Measurements from ENCODE around the gene TANC2.

The TANC2 gene

GRCh38 chr17:62965686-62966425 is at the start of gene TANC2:
TSS of gene TANC2 (plus strand) at chr17:62966235. CDS start at chr17:63009560, 43,325 bp downstream.
- Histone ChIP-seq H3K9ac (ENCODE audit: low read depth, low read length) (peak within 1 kb of the TSS; percentile 54; the same call in 1 of the 2 replicates), H3K9me3 (ENCODE audit: insufficient read depth, low read depth, low read length) (no peaks in the 10 kb centered on the region), H3K4me3 (ENCODE audit: low read length) (peak within 1 kb of the TSS; percentile 72), H3K27me3 (ENCODE audit: insufficient read depth, low read length) (peaks cover 32% of the 10 kb centered on the region), H3K36me3 (ENCODE audit: insufficient read depth, low read depth, low read length) (no peaks in the 10 kb centered on the region), H3K27ac (ENCODE audit: low read length) (no peak within 1 kb of the TSS), H3K4me1 (ENCODE audit: insufficient read depth, low read length) (peaks cover 16% of the 10 kb centered on the region)

GRCh38 chr17:62916684-62917571 is 49.1 kb upstream of the TANC2 start:
- Histone ChIP-seq H3K27me3 (ENCODE audit: insufficient read depth, low read length) (no peaks in the 10 kb centered on the region), H3K4me3 (ENCODE audit: low read length) (no peak overlapping the region), H3K27ac (ENCODE audit: low read length) (no peak overlapping the region), H3K9ac (ENCODE audit: low read depth, low read length) (no peak overlapping the region), H3K36me3 (ENCODE audit: insufficient read depth, low read depth, low read length) (no peaks in the 10 kb centered on the region), H3K9me3 (ENCODE audit: insufficient read depth, low read depth, low read length) (no peaks in the 10 kb centered on the region), H3K4me1 (ENCODE audit: insufficient read depth, low read length) (no peaks in the 10 kb centered on the region)

GRCh38 chr17:62919388-62919787 is 46.6 kb upstream of the TANC2 start:
- H3K9me3 ChIP-seq (ENCODE audit: insufficient read depth, low read depth, low read length): no peaks in the 10 kb centered on the region
- no peak overlapping the region for H3K27ac ChIP-seq (ENCODE audit: low read length)
- no peaks in the 10 kb centered on the region for H3K27me3 ChIP-seq (ENCODE audit: insufficient read depth, low read length)
- H3K9ac ChIP-seq (ENCODE audit: low read depth, low read length): no peak overlapping the region
- no peaks in the 10 kb centered on the region for H3K36me3 ChIP-seq (ENCODE audit: insufficient read depth, low read depth, low read length)
- H3K4me1 ChIP-seq (ENCODE audit: insufficient read depth, low read length): no peaks in the 10 kb centered on the region
- H3K4me3 ChIP-seq (ENCODE audit: low read length): no peak overlapping the region

- Histone ChIP-seq H3K27me3 (ENCODE audit: insufficient read depth, low read length) (no peaks in the 10 kb centered on the region), H3K9me3 (ENCODE audit: insufficient read depth, low read depth, low read length) (no peaks in the 10 kb centered on the region), H3K4me3 (ENCODE audit: low read length) (no peak overlapping the region), H3K27ac (ENCODE audit: low read length) (no peak overlapping the region), H3K4me1 (ENCODE audit: insufficient read depth, low read length) (no peaks in the 10 kb centered on the region), H3K36me3 (ENCODE audit: insufficient read depth, low read depth, low read length) (no peaks in the 10 kb centered on the region), H3K9ac (ENCODE audit: low read depth, low read length) (no peak overlapping the region)
These were observed 45.7 kb upstream of the TANC2 start for GRCh38 chr17:62920300-62920699.

GRCh38 chr17:62921817-62922216 is 44.2 kb upstream of the TANC2 start:
- no peak overlapping the region for H3K9ac ChIP-seq (ENCODE audit: low read depth, low read length)
- H3K36me3 ChIP-seq (ENCODE audit: insufficient read depth, low read depth, low read length): no peaks in the 10 kb centered on the region
- no peak overlapping the region for H3K4me3 ChIP-seq (ENCODE audit: low read length)
- H3K27ac ChIP-seq (ENCODE audit: low read length): no peak overlapping the region
- H3K9me3 ChIP-seq (ENCODE audit: insufficient read depth, low read depth, low read length): no peaks in the 10 kb centered on the region
- H3K4me1 ChIP-seq (ENCODE audit: insufficient read depth, low read length): no peaks in the 10 kb centered on the region
- H3K27me3 ChIP-seq (ENCODE audit: insufficient read depth, low read length): no peaks in the 10 kb centered on the region

- Histone ChIP-seq H3K36me3 (ENCODE audit: insufficient read depth, low read depth, low read length) (no peaks in the 10 kb centered on the region), H3K27me3 (ENCODE audit: insufficient read depth, low read length) (no peaks in the 10 kb centered on the region), H3K27ac (ENCODE audit: low read length) (no peak overlapping the region), H3K4me1 (ENCODE audit: insufficient read depth, low read length) (no peaks in the 10 kb centered on the region), H3K4me3 (ENCODE audit: low read length) (no peak overlapping the region), H3K9ac (ENCODE audit: low read depth, low read length) (no peak overlapping the region), H3K9me3 (ENCODE audit: insufficient read depth, low read depth, low read length) (no peaks in the 10 kb centered on the region)
These were observed 42.5 kb upstream of the TANC2 start for GRCh38 chr17:62923258-62924150.

GRCh38 chr17:62925267-62925836 is 40.7 kb upstream of the TANC2 start:
- H3K9ac ChIP-seq (ENCODE audit: low read depth, low read length): no peak overlapping the region
- H3K9me3 ChIP-seq (ENCODE audit: insufficient read depth, low read depth, low read length): no peaks in the 10 kb centered on the region
- no peak overlapping the region for H3K4me3 ChIP-seq (ENCODE audit: low read length)
- no peaks in the 10 kb centered on the region for H3K36me3 ChIP-seq (ENCODE audit: insufficient read depth, low read depth, low read length)
- no peaks in the 10 kb centered on the region for H3K4me1 ChIP-seq (ENCODE audit: insufficient read depth, low read length)
- no peaks in the 10 kb centered on the region for H3K27me3 ChIP-seq (ENCODE audit: insufficient read depth, low read length)
- no peak overlapping the region for H3K27ac ChIP-seq (ENCODE audit: low read length)

- Histone ChIP-seq H3K36me3 (ENCODE audit: insufficient read depth, low read depth, low read length) (no peaks in the 10 kb centered on the region), H3K27me3 (ENCODE audit: insufficient read depth, low read length) (no peaks in the 10 kb centered on the region), H3K9ac (ENCODE audit: low read depth, low read length) (no peak overlapping the region), H3K9me3 (ENCODE audit: insufficient read depth, low read depth, low read length) (no peaks in the 10 kb centered on the region), H3K4me1 (ENCODE audit: insufficient read depth, low read length) (no peaks in the 10 kb centered on the region), H3K4me3 (ENCODE audit: low read length) (no peak overlapping the region), H3K27ac (ENCODE audit: low read length) (no peak overlapping the region)
These were observed 39.0 kb upstream of the TANC2 start for GRCh38 chr17:62927083-62927482.

- Histone ChIP-seq H3K4me3 (ENCODE audit: low read length) (no peak overlapping the region), H3K27ac (ENCODE audit: low read length) (no peak overlapping the region), H3K4me1 (ENCODE audit: insufficient read depth, low read length) (0 out of 2 replicates have a peak, but pooled peaks cover 3% of the 10 kb centered on the region), H3K9ac (ENCODE audit: low read depth, low read length) (no peak overlapping the region), H3K36me3 (ENCODE audit: insufficient read depth, low read depth, low read length) (no peaks in the 10 kb centered on the region), H3K9me3 (ENCODE audit: insufficient read depth, low read depth, low read length) (no peaks in the 10 kb centered on the region), H3K27me3 (ENCODE audit: insufficient read depth, low read length) (no peaks in the 10 kb centered on the region)
These were observed 36.7 kb upstream of the TANC2 start for GRCh38 chr17:62929320-62929719.

GRCh38 chr17:62931101-62931500 is 34.9 kb upstream of the TANC2 start:
- Histone ChIP-seq H3K4me1 (ENCODE audit: insufficient read depth, low read length) (0 out of 2 replicates have a peak, but pooled peaks cover 3% of the 10 kb centered on the region), H3K4me3 (ENCODE audit: low read length) (no peak overlapping the region), H3K9me3 (ENCODE audit: insufficient read depth, low read depth, low read length) (no peaks in the 10 kb centered on the region), H3K27ac (ENCODE audit: low read length) (no peak overlapping the region), H3K27me3 (ENCODE audit: insufficient read depth, low read length) (no peaks in the 10 kb centered on the region), H3K9ac (ENCODE audit: low read depth, low read length) (no peak overlapping the region), H3K36me3 (ENCODE audit: insufficient read depth, low read depth, low read length) (no peaks in the 10 kb centered on the region)

Measured in iPS-20b (cell line).